Heart left ventricle (tissue), 16 donors: Measurements from ENCODE around the gene TBX18. TPM values are rescaled to one million over a fixed set of nuclear protein-coding genes. Genes with fewer than 3 reads are reported as not detected.

Source experiments
- ATAC-seq, 4 donors: fragments of 200-7000 bp; cut with Tn5 transposase; one replicate each; pipeline ENCODE4 v1.9.1; 2020 to 2022; ENCODE audit warnings: moderate library complexity in 4 of 4, mild to moderate bottlenecking in 3 of 4, moderate number of reproducible peaks in 1 of 4
- DNase-seq, 5 donors: peaks; one replicate each; pipeline ENCODE4 v3.0.0-alpha.2; 2020
- H3K27ac ChIP-seq, 12 donors: fragments of 200-600 bp; sonication (generic) in 4 of 12; one replicate each; pipeline versions ENCODE4 v1.5.0 to v1.8.0; 2016 to 2022; ENCODE audit warnings: mild to moderate bottlenecking in 2 of 12
- H3K27me3 ChIP-seq, 9 donors: fragments of 200-600 bp; sonication (generic) in 2 of 9; one replicate each; pipeline versions ENCODE4 v1.5.1 to v1.8.0; 2016 to 2022; ENCODE audit warnings: mild to moderate bottlenecking in 3 of 9
- H3K36me3 ChIP-seq, 9 donors: fragments of 200-600 bp; sonication (generic) in 2 of 9; one replicate each; pipeline versions ENCODE4 v1.5.0 to v1.8.0; 2018 to 2022; ENCODE audit warnings: mild to moderate bottlenecking in 2 of 9
- H3K4me1 ChIP-seq, 12 donors: fragments of 200-600 bp; sonication (generic) in 4 of 12; one replicate each; pipeline versions ENCODE4 v1.5.0 to v1.8.0; 2016 to 2022; ENCODE audit warnings: mild to moderate bottlenecking in 3 of 12
- H3K4me3 ChIP-seq, 12 donors: fragments of 200-600 bp; sonication (generic) in 4 of 12; one replicate each; pipeline versions ENCODE4 v1.5.0 to v1.8.0; 2017 to 2022; ENCODE audit warnings: mild to moderate bottlenecking in 9 of 12, moderate library complexity in 4 of 12
- H3K9me3 ChIP-seq, 12 donors: fragments of 200-600 bp; sonication (generic) in 4 of 12; one replicate each; pipeline versions ENCODE4 v1.5.0 to v1.8.0; 2016 to 2022; ENCODE audit warnings: mild to moderate bottlenecking in 1 of 12
- POLR2A ChIP-seq, 2 donors: fragments of 450-650 bp; IDR thresholded peaks; one replicate each; pipeline ENCODE4 v1.6.1; 2017; ENCODE audit warnings: antibody characterized with exemption in 2 of 2, mild to moderate bottlenecking in 2 of 2, moderate library complexity in 2 of 2
- WGBS, 4 donors: extraction: QIAGEN DNeasy Blood & Tissue Kit in 2 of 4; methylation state at CpG; one replicate each; pipeline versions ENCODE4 v1.1.5 to v1.1.7; 2013 to 2018; 5-methylcytosine and 5-hydroxymethylcytosine counted together
- intact Hi-C, 10 donors: fragments of 100-400 bp; cut with DNase I; formaldehyde crosslinking; loops; one replicate each; pipeline versions ENCODE4 v1.11.1 to v1.14.2; 2022
- polyA plus RNA-seq, 2 donors: library from polyadenylated mRNA; stranded (reverse); fragments of 200-250 nt; gene quantifications; one replicate each; pipeline ENCODE4 v1.2.3, GENCODE V29; 2013
- total RNA-seq, 9 donors: library from RNA; depleted of rRNA in 2 of 9; stranded (reverse); fragments of >200 nt in 2 of 9; fragmentation: NEBNext Ultra II Directional in 3 of 9; extraction: Animal tissue kit (Norgen Biotek cat#: 25700) in 3 of 9; gene quantifications; one replicate each; pipeline versions ENCODE4 v1.1.0 to v1.2.4, GENCODE V29; 2016 to 2023
- TF ChIP-seq, protein P1 (sequence below), 12 donors: fragments of 200-600 bp; sonication (generic) in 4 of 12; IDR thresholded peaks; one replicate each; pipeline versions ENCODE4 v1.5.0 to v1.8.0; 2018 to 2022; ENCODE audit warnings: antibody characterized with exemption in 12 of 12, mild to moderate bottlenecking in 5 of 12
- donor health status: ischemic (EF 13 %, LVEDD 7.1; RV severe dilation, severe dysfunction).
- donor health status: healthy with polysubstance abuse.
- donor health status: DM: no; HTN: yes; CAD: no.
- donor health status: DM: no; HTN: no; CAD: no.
- donor health status: ischemic (EF 25% LVEDD 6.9; RV normal size, moderate dysfunction).
- donor health status: ischemic (EF 25% LVEDD 5.7; RV mildly dilated, moderate dysfunction).
- donor health status: healthy.
- donor health status: DM: yes; HTN: yes; CAD: no.
- donor health status: ischemic (EF 35%, LVEDD 5.7; RV mildly dilated, moderate dysfunction).
- donor health status: nonischemic (EF 11% LVEDD 7.7; RV severe dilation, severe dysfunction).
- donor health status: DM: yes; HTN: yes; CAD: no.
- donor health status: PGD.
- donor health status: ischemic (EF 29% LVEDD 5.4; RV normal size, mild dysfunction).
- donor health status: nonischemic (EF 23%, LVEDD 6.1; RV moderate dilation, normal function).

The TBX18 gene
- total and polyA plus RNA-seq, 11 donors, result 1.3 to 14.9 (median 2.3) TPM

DNA sequence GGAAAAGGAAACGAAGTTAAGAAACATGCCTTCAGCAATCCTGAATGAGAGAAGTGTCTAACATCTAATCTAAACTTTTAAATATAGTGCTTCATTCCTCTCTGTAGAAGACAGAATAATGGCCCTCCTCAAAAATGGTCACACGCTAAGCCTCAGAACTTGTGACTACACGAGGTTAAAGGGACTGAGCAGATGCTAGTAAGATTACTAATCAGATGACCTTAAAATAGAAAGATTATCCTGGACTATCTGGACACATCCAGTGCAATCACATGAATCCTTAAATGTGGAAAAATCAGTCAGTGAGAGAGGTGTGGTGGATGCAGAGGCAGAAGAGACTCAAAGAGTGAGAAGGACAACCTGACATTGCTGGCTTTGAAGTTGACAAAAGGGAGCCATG is 126.1 kb downstream of the TBX18 start:
- peaks cover 0 to 4% (median 0%) of the 10 kb centered on the region in 12 donors for H3K4me1 ChIP-seq
- DNase-seq (no peak), ATAC-seq (no peak)
- H3K27ac ChIP-seq, result no peak overlapping the region
- 50 to 63% (median 60%) methylated on average over 3 of the region's 3 CpGs for WGBS, 4 donors
- H3K27me3 ChIP-seq, result no peaks in the 10 kb centered on the region
- H3K4me3 ChIP-seq, result no peak overlapping the region
- intact Hi-C loops, result no loop called here
- no peaks in the 10 kb centered on the region for H3K36me3 ChIP-seq
- TF ChIP-seq, protein P1, sequence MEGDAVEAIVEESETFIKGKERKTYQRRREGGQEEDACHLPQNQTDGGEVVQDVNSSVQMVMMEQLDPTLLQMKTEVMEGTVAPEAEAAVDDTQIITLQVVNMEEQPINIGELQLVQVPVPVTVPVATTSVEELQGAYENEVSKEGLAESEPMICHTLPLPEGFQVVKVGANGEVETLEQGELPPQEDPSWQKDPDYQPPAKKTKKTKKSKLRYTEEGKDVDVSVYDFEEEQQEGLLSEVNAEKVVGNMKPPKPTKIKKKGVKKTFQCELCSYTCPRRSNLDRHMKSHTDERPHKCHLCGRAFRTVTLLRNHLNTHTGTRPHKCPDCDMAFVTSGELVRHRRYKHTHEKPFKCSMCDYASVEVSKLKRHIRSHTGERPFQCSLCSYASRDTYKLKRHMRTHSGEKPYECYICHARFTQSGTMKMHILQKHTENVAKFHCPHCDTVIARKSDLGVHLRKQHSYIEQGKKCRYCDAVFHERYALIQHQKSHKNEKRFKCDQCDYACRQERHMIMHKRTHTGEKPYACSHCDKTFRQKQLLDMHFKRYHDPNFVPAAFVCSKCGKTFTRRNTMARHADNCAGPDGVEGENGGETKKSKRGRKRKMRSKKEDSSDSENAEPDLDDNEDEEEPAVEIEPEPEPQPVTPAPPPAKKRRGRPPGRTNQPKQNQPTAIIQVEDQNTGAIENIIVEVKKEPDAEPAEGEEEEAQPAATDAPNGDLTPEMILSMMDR (IDR thresholded peaks at IDR 0.05), result no peak
- no peak for TF ChIP-seq POLR2A (IDR thresholded peaks at IDR 0.05)
- H3K9me3 ChIP-seq, result peaks cover 0 to 5% (median 0%) of the 10 kb centered on the region in 12 donors
